ENCODE data around the gene RINL. TPM values are rescaled to one million over a fixed set of nuclear protein-coding genes. Genes with fewer than 3 reads are reported as not detected.

RINL gene
- polyA plus RNA-seq, 1 donor (not counting 4 experiments of a cell fraction or from before 2014, with no cell fraction given) = 6.3 TPM

DNA sequence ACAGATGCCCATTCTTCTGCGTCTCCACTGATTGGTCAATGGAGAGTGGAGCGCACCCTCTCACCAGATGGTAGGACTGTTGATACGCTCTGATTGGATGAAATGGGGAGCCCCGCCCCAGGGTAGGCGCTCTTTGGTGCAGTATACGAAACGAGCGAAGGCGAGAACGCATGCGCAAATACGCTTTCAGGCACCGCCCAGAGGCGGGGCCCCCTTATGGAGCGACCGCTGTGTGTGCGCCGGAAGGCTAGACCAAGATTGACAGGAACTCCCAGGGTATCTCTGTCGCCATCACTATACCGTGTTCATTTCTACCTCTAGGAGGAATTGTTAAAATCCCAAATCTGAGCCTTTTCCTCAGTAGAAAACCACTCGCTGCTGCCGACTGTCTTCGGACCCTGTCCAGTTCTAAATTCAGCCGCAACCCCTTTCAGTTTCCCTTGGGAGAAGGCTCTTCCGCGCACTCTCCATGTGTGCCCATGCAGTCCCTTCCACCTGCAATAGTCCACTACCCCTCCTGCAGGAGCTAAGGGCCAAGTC, 27.6 kb downstream of the RINL start:
- Histone ChIP-seq H4K20me1 (ENCODE audit: control insufficient read depth, extremely low read depth, insufficient read depth, low read length) (peaks cover 13% of the 10 kb centered on the region), H3K4me3 (ENCODE audit: control insufficient read depth in 2 of 3, extremely low read depth in 1 of 3, insufficient read depth in 2 of 3, low read depth in 1 of 3, low read length in 3 of 3) (peak overlapping the region; percentile 49 to 74 (median 70)), H2AFZ (ENCODE audit: control insufficient read depth, low read length) (peak overlapping the region; percentile 0), H3K79me2 (ENCODE audit: control insufficient read depth, insufficient read depth, low read length) (peaks cover 35% of the 10 kb centered on the region), H3K9ac (ENCODE audit: control insufficient read depth, extremely low read depth, insufficient read depth, low read length) (peak overlapping the region; percentile 77), H3K9me3 (ENCODE audit: control insufficient read depth, low read depth, low read length) (no peaks in the 10 kb centered on the region), H3K36me3 (ENCODE audit: control insufficient read depth in 2 of 2, extremely low read depth in 1 of 2, insufficient read depth in 2 of 2, low read length in 2 of 2) (peaks cover 20 to 25% of the 10 kb centered on the region in 2 experiments), H3K4me2 (ENCODE audit: control insufficient read depth, extremely low read depth, insufficient read depth, low read depth, low read length) (peak overlapping the region; percentile 86), H3K27me3 (ENCODE audit: control insufficient read depth, extremely low read depth, insufficient read depth, low read length) (no peaks in the 10 kb centered on the region), H3K9me1 (ENCODE audit: control insufficient read depth, extremely low read depth, insufficient read depth, low read length) (peaks cover 2% of the 10 kb centered on the region), H3K27ac (ENCODE audit: control insufficient read depth, insufficient read depth, low read length) (peak overlapping the region; percentile 76), H3K4me1 (ENCODE audit: control insufficient read depth, extremely low read depth, insufficient read depth, low read length) (peaks cover 36% of the 10 kb centered on the region)
- dilution Hi-C loops (cut with MboI; ENCODE audit: extremely low pct_ligation_motif_present, low sequenced_read_pairs) = no loop called here
- no peak for TF ChIP-seq EZH2 (IDR thresholded peaks at IDR 0.05; ENCODE audit: low read length)
- TF ChIP-seq, protein P1, sequence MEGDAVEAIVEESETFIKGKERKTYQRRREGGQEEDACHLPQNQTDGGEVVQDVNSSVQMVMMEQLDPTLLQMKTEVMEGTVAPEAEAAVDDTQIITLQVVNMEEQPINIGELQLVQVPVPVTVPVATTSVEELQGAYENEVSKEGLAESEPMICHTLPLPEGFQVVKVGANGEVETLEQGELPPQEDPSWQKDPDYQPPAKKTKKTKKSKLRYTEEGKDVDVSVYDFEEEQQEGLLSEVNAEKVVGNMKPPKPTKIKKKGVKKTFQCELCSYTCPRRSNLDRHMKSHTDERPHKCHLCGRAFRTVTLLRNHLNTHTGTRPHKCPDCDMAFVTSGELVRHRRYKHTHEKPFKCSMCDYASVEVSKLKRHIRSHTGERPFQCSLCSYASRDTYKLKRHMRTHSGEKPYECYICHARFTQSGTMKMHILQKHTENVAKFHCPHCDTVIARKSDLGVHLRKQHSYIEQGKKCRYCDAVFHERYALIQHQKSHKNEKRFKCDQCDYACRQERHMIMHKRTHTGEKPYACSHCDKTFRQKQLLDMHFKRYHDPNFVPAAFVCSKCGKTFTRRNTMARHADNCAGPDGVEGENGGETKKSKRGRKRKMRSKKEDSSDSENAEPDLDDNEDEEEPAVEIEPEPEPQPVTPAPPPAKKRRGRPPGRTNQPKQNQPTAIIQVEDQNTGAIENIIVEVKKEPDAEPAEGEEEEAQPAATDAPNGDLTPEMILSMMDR (optimal IDR thresholded peaks at IDR 0.05 in 1 of 3, IDR thresholded peaks at IDR 0.05 in 1 of 3, conservative IDR thresholded peaks at IDR 0.05 in 1 of 3; ENCODE audit: extremely low read depth in 1 of 3, insufficient read depth in 2 of 3, low read length in 3 of 3) = peak in 1 of 3 experiments; percentile 27
- FAIRE-seq = no peak
- DNase-seq (ENCODE audit: low read depth, low spot score) = peak; percentile 100

DNA sequence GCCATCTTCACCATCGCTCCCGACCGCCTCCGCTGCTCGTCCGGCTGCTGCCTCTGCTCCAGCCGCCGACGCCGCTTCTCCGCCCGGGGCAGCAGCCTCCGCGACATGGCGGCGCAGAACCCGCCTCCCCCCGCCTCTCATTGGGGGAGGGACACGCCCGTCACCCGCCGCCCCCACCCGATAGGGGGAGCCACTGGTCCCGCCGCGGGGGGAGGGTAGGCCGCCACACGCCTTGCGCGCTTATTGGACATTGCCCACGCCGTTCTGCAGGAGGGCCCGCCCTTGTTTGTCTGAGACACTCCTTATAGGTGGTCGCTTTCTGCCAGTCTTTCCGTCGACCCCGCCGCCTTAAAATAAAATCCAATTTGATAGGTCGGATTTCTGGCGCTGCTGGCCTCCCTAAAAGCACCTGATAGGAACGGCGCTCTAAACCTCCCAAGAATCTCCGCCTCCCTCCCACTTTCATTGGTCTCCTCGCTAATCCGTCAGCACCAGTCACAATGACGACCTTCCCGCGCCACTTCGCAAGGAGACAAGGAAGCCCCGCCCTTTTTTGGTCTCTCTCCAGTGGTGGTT, 28.1 kb downstream of the RINL start, which contains the start of gene HNRNPL:
Gene HNRNPL, minus strand, starts transcription at position 127 of the 576 bp plus-strand sequence. Its CDS starts 20 bp downstream, at position 107.
- H3K4me1 ChIP-seq (ENCODE audit: control insufficient read depth, extremely low read depth, insufficient read depth, low read length) = peaks cover 36% of the 10 kb centered on the region
- H3K4me3 ChIP-seq (ENCODE audit: control insufficient read depth in 2 of 3, extremely low read depth in 1 of 3, insufficient read depth in 2 of 3, low read depth in 1 of 3, low read length in 3 of 3) = peak within 1 kb of the TSS; percentile 74 to 100 (median 84)
- peak; percentile 97 for FAIRE-seq
- H3K4me2 ChIP-seq (ENCODE audit: control insufficient read depth, extremely low read depth, insufficient read depth, low read depth, low read length) = peak within 1 kb of the TSS; percentile 100
- H2AFZ ChIP-seq (ENCODE audit: control insufficient read depth, low read length) = peak within 1 kb of the TSS; percentile 0
- H3K27me3 ChIP-seq (ENCODE audit: control insufficient read depth, extremely low read depth, insufficient read depth, low read length) = no peaks in the 10 kb centered on the region
- H3K9ac ChIP-seq (ENCODE audit: control insufficient read depth, extremely low read depth, insufficient read depth, low read length) = peak within 1 kb of the TSS; percentile 98
- peak within 1 kb of the TSS; percentile 99 for H3K27ac ChIP-seq (ENCODE audit: control insufficient read depth, insufficient read depth, low read length)
- H3K79me2 ChIP-seq (ENCODE audit: control insufficient read depth, insufficient read depth, low read length) = peaks cover 40% of the 10 kb centered on the region
- H4K20me1 ChIP-seq (ENCODE audit: control insufficient read depth, extremely low read depth, insufficient read depth, low read length) = peaks cover 13% of the 10 kb centered on the region
- dilution Hi-C loops (cut with MboI; ENCODE audit: extremely low pct_ligation_motif_present, low sequenced_read_pairs) = no loop called here
- no peak for TF ChIP-seq EZH2 (IDR thresholded peaks at IDR 0.05; ENCODE audit: low read length)
- TF ChIP-seq, protein P1 (optimal IDR thresholded peaks at IDR 0.05 in 1 of 3, IDR thresholded peaks at IDR 0.05 in 1 of 3, conservative IDR thresholded peaks at IDR 0.05 in 1 of 3; ENCODE audit: extremely low read depth in 1 of 3, insufficient read depth in 2 of 3, low read length in 3 of 3) = peak; percentile 26 to 68 (median 61)
- no peak for DNase-seq (ENCODE audit: low read depth, low spot score)
- peaks cover 2% of the 10 kb centered on the region for H3K9me1 ChIP-seq (ENCODE audit: control insufficient read depth, extremely low read depth, insufficient read depth, low read length)
- H3K9me3 ChIP-seq (ENCODE audit: control insufficient read depth, low read depth, low read length) = no peaks in the 10 kb centered on the region
- peaks cover 24 to 30% of the 10 kb centered on the region in 2 experiments for H3K36me3 ChIP-seq (ENCODE audit: control insufficient read depth in 2 of 2, extremely low read depth in 1 of 2, insufficient read depth in 2 of 2, low read length in 2 of 2)
